ENCODE measurements around the gene NWD2.

- TF ChIP-seq, protein P1, sequence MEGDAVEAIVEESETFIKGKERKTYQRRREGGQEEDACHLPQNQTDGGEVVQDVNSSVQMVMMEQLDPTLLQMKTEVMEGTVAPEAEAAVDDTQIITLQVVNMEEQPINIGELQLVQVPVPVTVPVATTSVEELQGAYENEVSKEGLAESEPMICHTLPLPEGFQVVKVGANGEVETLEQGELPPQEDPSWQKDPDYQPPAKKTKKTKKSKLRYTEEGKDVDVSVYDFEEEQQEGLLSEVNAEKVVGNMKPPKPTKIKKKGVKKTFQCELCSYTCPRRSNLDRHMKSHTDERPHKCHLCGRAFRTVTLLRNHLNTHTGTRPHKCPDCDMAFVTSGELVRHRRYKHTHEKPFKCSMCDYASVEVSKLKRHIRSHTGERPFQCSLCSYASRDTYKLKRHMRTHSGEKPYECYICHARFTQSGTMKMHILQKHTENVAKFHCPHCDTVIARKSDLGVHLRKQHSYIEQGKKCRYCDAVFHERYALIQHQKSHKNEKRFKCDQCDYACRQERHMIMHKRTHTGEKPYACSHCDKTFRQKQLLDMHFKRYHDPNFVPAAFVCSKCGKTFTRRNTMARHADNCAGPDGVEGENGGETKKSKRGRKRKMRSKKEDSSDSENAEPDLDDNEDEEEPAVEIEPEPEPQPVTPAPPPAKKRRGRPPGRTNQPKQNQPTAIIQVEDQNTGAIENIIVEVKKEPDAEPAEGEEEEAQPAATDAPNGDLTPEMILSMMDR (IDR thresholded peaks at IDR 0.05): no peak
- TF ChIP-seq POLR2A (IDR thresholded peaks at IDR 0.05): no peak
These were observed 220.8 kb downstream of the NWD2 start for GRCh38 chr4:37465296-37465695.

Data from testis (tissue), 2 donors.